HepG2 (cell line): ENCODE results near the gene COPE. TPM values are rescaled to one million over a fixed set of nuclear protein-coding genes. Genes with fewer than 3 reads are reported as not detected.

ENCODE experiments used
- ATF2 ChIP-seq: sonication (generic); formaldehyde crosslinking; IDR thresholded peaks from 2 replicates; pipeline ENCODE4 v1.4.0; 2020; ENCODE audit warnings: missing genetic modification reagents
- EP300 ChIP-seq, 3 experiments: sonication (generic) in 1 of 3; formaldehyde crosslinking in 1 of 3; IDR thresholded peaks; 2 replicates each; pipeline versions ENCODE4 v1.5.1 to v1.6.1; 2011 to 2020; ENCODE audit warnings: low read depth in 2 of 3, low read length in 2 of 3, borderline replicate concordance in 1 of 3, improper control_type of control experiment in 1 of 3, mild to moderate bottlenecking in 1 of 3, missing genetic modification reagents in 1 of 3, moderate library complexity in 1 of 3
- GATA4 ChIP-seq: sonication (generic); IDR thresholded peaks from 2 replicates; pipeline ENCODE4 v1.6.1; 2016; ENCODE audit warnings: antibody characterized with exemption, low read depth, borderline replicate concordance
- MZF1 ChIP-seq: sonication (generic); formaldehyde crosslinking; IDR thresholded peaks from 2 replicates; pipeline ENCODE4 v1.8.1; 2023; ENCODE audit warnings: mild to moderate bottlenecking, missing genetic modification reagents, borderline replicate concordance
- PHF5A ChIP-seq: IDR thresholded peaks from one replicate; pipeline ENCODE4 v1.6.1; 2018; ENCODE audit warnings: low read depth, missing genetic modification reagents; ENCODE audit not compliant: unreplicated experiment
- RAD51 ChIP-seq: fragments of 450-650 bp; IDR thresholded peaks from 2 replicates; pipeline ENCODE4 v1.6.1; 2016; ENCODE audit warnings: borderline replicate concordance
- SALL1 ChIP-seq: sonication (generic); formaldehyde crosslinking; IDR thresholded peaks from 2 replicates; pipeline ENCODE4 v1.8.0; 2022; ENCODE audit warnings: mild to moderate bottlenecking, missing genetic modification reagents
- SALL2 ChIP-seq: sonication (generic); formaldehyde crosslinking; IDR thresholded peaks from 2 replicates; pipeline ENCODE4 v1.8.1; 2023; ENCODE audit warnings: mild to moderate bottlenecking, missing genetic modification reagents, inconsistent platforms
- SMC3 ChIP-seq: IDR thresholded peaks from 2 replicates; pipeline ENCODE4 v1.6.1; 2011; ENCODE audit warnings: low read length, improper control_type of control experiment
- SNAI1 ChIP-seq: sonication (generic); formaldehyde crosslinking; IDR thresholded peaks from 2 replicates; pipeline ENCODE4 v1.5.0; 2020; ENCODE audit warnings: mild to moderate bottlenecking, missing genetic modification reagents, borderline replicate concordance
- SNAPC2 ChIP-seq: sonication (generic); formaldehyde crosslinking; IDR thresholded peaks from 2 replicates; pipeline ENCODE4 v1.8.1; 2022; ENCODE audit warnings: mild to moderate bottlenecking, missing genetic modification reagents
- SSRP1 ChIP-seq: IDR thresholded peaks from 2 replicates; pipeline ENCODE4 v1.6.1; 2016; ENCODE audit warnings: control low read depth
- TBX3 ChIP-seq: fragments of 450-650 bp; IDR thresholded peaks from 2 replicates; pipeline ENCODE4 v1.6.1; 2017; ENCODE audit warnings: antibody characterized with exemption, mild to moderate bottlenecking, inconsistent platforms, borderline replicate concordance
- TFDP2 ChIP-seq: sonication (generic); formaldehyde crosslinking; IDR thresholded peaks from 2 replicates; pipeline ENCODE4 v1.4.0; 2020; ENCODE audit warnings: missing genetic modification reagents
- ZFP36 ChIP-seq: fragments of 150-350 bp; IDR thresholded peaks from 2 replicates; pipeline ENCODE4 v1.6.1; 2018; ENCODE audit warnings: borderline replicate concordance, low read length, low read depth; ENCODE audit not compliant: partially characterized antibody
- ZFP36L1 ChIP-seq: sonication (generic); formaldehyde crosslinking; IDR thresholded peaks from 2 replicates; pipeline ENCODE4 v1.8.0; 2022; ENCODE audit warnings: mild to moderate bottlenecking, missing genetic modification reagents, moderate library complexity
- ZNF232 ChIP-seq: sonication (generic); formaldehyde crosslinking; IDR thresholded peaks from 2 replicates; pipeline ENCODE4 v1.4.0; 2020; ENCODE audit warnings: missing genetic modification reagents, borderline replicate concordance
- ZNF24 ChIP-seq: fragments of 450-650 bp; IDR thresholded peaks from 2 replicates; pipeline ENCODE4 v1.6.1; 2017; ENCODE audit warnings: antibody characterized with exemption, mild to moderate bottlenecking
- ZNF605 ChIP-seq: sonication (generic); formaldehyde crosslinking; IDR thresholded peaks from 2 replicates; pipeline ENCODE4 v1.8.0; 2022; ENCODE audit warnings: mild to moderate bottlenecking, missing genetic modification reagents
- ZNF607 ChIP-seq: sonication (generic); formaldehyde crosslinking; IDR thresholded peaks from 2 replicates; pipeline ENCODE4 v1.5.1; 2020; ENCODE audit warnings: missing genetic modification reagents, mild to moderate bottlenecking, borderline replicate concordance
- ZNF672 ChIP-seq: sonication (generic); formaldehyde crosslinking; IDR thresholded peaks from 2 replicates; pipeline ENCODE4 v1.8.1; 2022; ENCODE audit warnings: missing genetic modification reagents
- ZNF768 ChIP-seq: sonication (generic); formaldehyde crosslinking; IDR thresholded peaks from 2 replicates; pipeline ENCODE4 v1.4.0; 2020; ENCODE audit warnings: missing genetic modification reagents
- polyA plus RNA-seq, 8 experiments: library from polyadenylated mRNA; depleted of rRNA in 3 of 8; stranded (reverse) in 7 of 8; unstranded in 1 of 8; fragments of >200 nt; fragmentation: Illumina TruSeq in 4 of 8; extraction: Trizol in 4 of 8; gene quantifications; 2 replicates each; pipeline versions ENCODE4 v1.2.1 to v1.2.3, GENCODE V29; 2011 to 2016; ENCODE audit warnings: low read depth in 4 of 8, missing spikeins in 1 of 8, mixed read lengths in 1 of 8; ENCODE audit not compliant: insufficient read depth in 1 of 8
- total RNA-seq, 5 experiments: library from RNA; depleted of rRNA; stranded (reverse); fragments of >200 nt; fragmentation: Illumina TruSeq; extraction: Trizol; gene quantifications; 2 replicates each; pipeline ENCODE4 v1.2.3, GENCODE V29; 2016; ENCODE audit warnings: low read depth in 1 of 5
- TF ChIP-seq, protein P1 (sequence below): sonication (generic); formaldehyde crosslinking; IDR thresholded peaks from 2 replicates; pipeline ENCODE4 v1.4.0; 2020; ENCODE audit warnings: missing genetic modification reagents; ENCODE audit errors: not compliant biosample characterization
- TF ChIP-seq, protein P2 (sequence below): IDR thresholded peaks from 2 replicates; pipeline ENCODE4 v1.6.1; 2016; ENCODE audit warnings: low read depth, borderline replicate concordance
- TF ChIP-seq, protein P3 (sequence below): fragments of 450-650 bp; IDR thresholded peaks from 2 replicates; pipeline ENCODE4 v1.6.1; 2016

Gene COPE
- total and polyA plus RNA-seq, 2 of the 13 experiments (the other 11 are each of a cell fraction or from before 2014, with no cell fraction given) = 189 to 205 TPM

DNA sequence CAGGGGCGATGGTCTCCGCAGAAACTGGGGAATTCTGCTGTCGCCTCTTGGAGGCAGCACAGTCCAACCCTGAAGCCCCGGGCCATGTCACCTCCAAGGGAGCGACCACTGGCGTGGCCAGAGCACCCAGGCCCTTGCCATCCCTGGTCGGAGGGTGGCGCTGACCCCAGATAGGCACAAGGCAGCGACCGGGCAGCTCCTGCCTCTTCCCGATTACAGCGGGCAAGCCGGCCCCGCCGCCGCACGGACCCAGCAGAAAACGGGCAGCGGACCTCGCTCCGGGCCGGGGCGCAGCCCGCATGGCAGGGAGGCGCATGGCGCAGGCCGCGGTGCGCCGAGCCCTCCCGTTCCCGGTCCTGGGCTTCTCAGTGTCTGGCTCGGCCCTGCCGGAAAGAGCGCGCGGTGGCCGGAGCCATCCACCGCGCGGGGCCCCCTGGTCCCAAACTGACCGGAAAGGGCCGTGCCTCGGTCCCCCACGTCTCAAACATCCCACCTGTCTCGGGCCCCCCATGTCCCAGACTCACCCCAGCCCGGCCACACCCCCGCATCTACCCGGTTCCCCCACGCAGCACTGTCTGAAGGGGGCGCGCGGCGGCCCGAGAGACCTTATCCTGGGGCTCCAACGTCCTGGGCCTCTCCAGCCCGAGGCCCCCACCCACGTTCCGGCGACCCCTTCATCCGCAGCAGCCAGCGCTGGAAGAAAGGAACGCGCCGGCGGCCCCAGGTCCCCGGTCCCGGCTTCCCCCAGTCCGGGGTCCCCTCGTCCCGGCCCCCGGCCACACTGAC is 24.0 kb downstream of the COPE start (continued):
- TF ChIP-seq EP300 (IDR thresholded peaks at IDR 0.05; ENCODE audit: low read depth in 2 of 2, low read length in 2 of 2) (no peak), EP300 (CRISPR knock-in tag; IDR thresholded peaks at IDR 0.05; ENCODE audit: borderline replicate concordance) (no peak; the same call in 1 of the 2 replicates), ZNF24 (no peak), ZNF605 (CRISPR knock-in tag) (0 out of 2 replicates have a peak, but pooled peaks have one; percentile 59), ZNF672 (CRISPR knock-in tag) (no peak), PHF5A (no peak), RAD51 (no peak), SALL1 (CRISPR knock-in tag) (peak; percentile 68), TBX3 (no peak), GATA4 (no peak), ZNF768 (CRISPR knock-in tag) (peak; percentile 64; the same call in 1 of the 2 replicates), SALL2 (0 out of 2 replicates have a peak, but pooled peaks have one; percentile 48), TFDP2 (CRISPR knock-in tag) (0 out of 2 replicates have a peak, but pooled peaks have one; percentile 10), SNAPC2 (CRISPR knock-in tag) (no peak), ZFP36L1 (no peak), ZNF232 (CRISPR knock-in tag) (no peak), SSRP1 (CRISPR knock-in tag) (no peak), ZNF607 (CRISPR knock-in tag) (peak; percentile 62; the same call in 1 of the 2 replicates), ZFP36 (no peak), ATF2 (CRISPR knock-in tag) (peak; percentile 32; the same call in 1 of the 2 replicates), SNAI1 (CRISPR knock-in tag) (no peak), SMC3 (peak; percentile 22; the same call in 1 of the 2 replicates), MZF1 (CRISPR knock-in tag) (no peak)
- TF ChIP-seq, protein P1, sequence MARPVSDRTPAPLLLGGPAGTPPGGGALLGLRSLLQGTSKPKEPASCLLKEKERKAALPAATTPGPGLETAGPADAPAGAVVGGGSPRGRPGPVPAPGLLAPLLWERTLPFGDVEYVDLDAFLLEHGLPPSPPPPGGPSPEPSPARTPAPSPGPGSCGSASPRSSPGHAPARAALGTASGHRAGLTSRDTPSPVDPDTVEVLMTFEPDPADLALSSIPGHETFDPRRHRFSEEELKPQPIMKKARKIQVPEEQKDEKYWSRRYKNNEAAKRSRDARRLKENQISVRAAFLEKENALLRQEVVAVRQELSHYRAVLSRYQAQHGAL (CRISPR knock-in tag) = no peak
- TF ChIP-seq, protein P2, sequence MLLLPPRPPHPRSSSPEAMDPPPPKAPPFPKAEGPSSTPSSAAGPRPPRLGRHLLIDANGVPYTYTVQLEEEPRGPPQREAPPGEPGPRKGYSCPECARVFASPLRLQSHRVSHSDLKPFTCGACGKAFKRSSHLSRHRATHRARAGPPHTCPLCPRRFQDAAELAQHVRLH (CRISPR knock-in tag) = peak; percentile 35; the same call in 1 of the 2 replicates
- TF ChIP-seq, protein P3, sequence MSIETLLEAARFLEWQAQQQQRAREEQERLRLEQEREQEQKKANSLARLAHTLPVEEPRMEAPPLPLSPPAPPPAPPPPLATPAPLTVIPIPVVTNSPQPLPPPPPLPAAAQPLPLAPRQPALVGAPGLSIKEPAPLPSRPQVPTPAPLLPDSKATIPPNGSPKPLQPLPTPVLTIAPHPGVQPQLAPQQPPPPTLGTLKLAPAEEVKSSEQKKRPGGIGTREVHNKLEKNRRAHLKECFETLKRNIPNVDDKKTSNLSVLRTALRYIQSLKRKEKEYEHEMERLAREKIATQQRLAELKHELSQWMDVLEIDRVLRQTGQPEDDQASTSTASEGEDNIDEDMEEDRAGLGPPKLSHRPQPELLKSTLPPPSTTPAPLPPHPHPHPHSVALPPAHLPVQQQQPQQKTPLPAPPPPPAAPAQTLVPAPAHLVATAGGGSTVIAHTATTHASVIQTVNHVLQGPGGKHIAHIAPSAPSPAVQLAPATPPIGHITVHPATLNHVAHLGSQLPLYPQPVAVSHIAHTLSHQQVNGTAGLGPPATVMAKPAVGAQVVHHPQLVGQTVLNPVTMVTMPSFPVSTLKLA = no peak
